ENCODE results near the gene C4orf50.

Gene C4orf50

GRCh38 chr4:5982156-5982973 lies 35.9 kb downstream of the C4orf50 start:
- H3K27me3 ChIP-seq (ENCODE audit: insufficient read depth, low read length, poor library complexity), result no peaks in the 10 kb centered on the region
- TF ChIP-seq CTCF (IDR thresholded peaks at IDR 0.05; ENCODE audit: borderline replicate concordance, extremely low read depth, low read length, poor library complexity, severe bottlenecking) (no peak), EZH2 (IDR thresholded peaks at IDR 0.05; ENCODE audit: borderline replicate concordance, low read depth, low read length, severe bottlenecking) (no peak)
- no peak overlapping the region for H3K4me2 ChIP-seq (ENCODE audit: insufficient read depth, low read length)
- ATAC-seq (ENCODE audit: insufficient read depth, low read depth) (no peak), DNase-seq (no peak)
- no peaks in the 10 kb centered on the region for H3K9me3 ChIP-seq (ENCODE audit: insufficient read depth, low read length, severe bottlenecking)
- H3K4me3 ChIP-seq (ENCODE audit: low read depth in 1 of 2, low read length in 2 of 2), result no peak overlapping the region
- H2AFZ ChIP-seq (ENCODE audit: low read depth, low read length), result no peak overlapping the region
- H3K27ac ChIP-seq (ENCODE audit: low read length), result no peak overlapping the region
- H4K20me1 ChIP-seq (ENCODE audit: insufficient read depth, low read length), result no peaks in the 10 kb centered on the region
- no peaks in the 10 kb centered on the region for H3K79me2 ChIP-seq (ENCODE audit: insufficient read depth, low read length)
- no peaks in the 10 kb centered on the region for H3K4me1 ChIP-seq (ENCODE audit: insufficient read depth, low read length)
- no peaks in the 10 kb centered on the region for H3K36me3 ChIP-seq (ENCODE audit: insufficient read depth, low read length)
- no peak overlapping the region for H3K9ac ChIP-seq (ENCODE audit: low read depth, low read length)

GRCh38 chr4:5980436-5981155 lies 37.6 kb downstream of the C4orf50 start:
- Histone ChIP-seq H4K20me1 (ENCODE audit: insufficient read depth, low read length) (no peaks in the 10 kb centered on the region), H3K36me3 (ENCODE audit: insufficient read depth, low read length) (no peaks in the 10 kb centered on the region), H3K4me3 (ENCODE audit: low read depth in 1 of 2, low read length in 2 of 2) (no peak overlapping the region), H3K4me1 (ENCODE audit: insufficient read depth, low read length) (no peaks in the 10 kb centered on the region), H3K27ac (ENCODE audit: low read length) (no peak overlapping the region), H3K9me3 (ENCODE audit: insufficient read depth, low read length, severe bottlenecking) (no peaks in the 10 kb centered on the region), H3K27me3 (ENCODE audit: insufficient read depth, low read length, poor library complexity) (no peaks in the 10 kb centered on the region), H3K4me2 (ENCODE audit: insufficient read depth, low read length) (no peak overlapping the region), H2AFZ (ENCODE audit: low read depth, low read length) (no peak overlapping the region), H3K79me2 (ENCODE audit: insufficient read depth, low read length) (no peaks in the 10 kb centered on the region), H3K9ac (ENCODE audit: low read depth, low read length) (no peak overlapping the region)
- TF ChIP-seq CTCF (IDR thresholded peaks at IDR 0.05; ENCODE audit: borderline replicate concordance, extremely low read depth, low read length, poor library complexity, severe bottlenecking) (no peak), EZH2 (IDR thresholded peaks at IDR 0.05; ENCODE audit: borderline replicate concordance, low read depth, low read length, severe bottlenecking) (no peak)
- DNase-seq, result no peak
- ATAC-seq (ENCODE audit: insufficient read depth, low read depth), result no peak

- H3K9ac ChIP-seq (ENCODE audit: low read depth, low read length), result no peak overlapping the region
- no peak overlapping the region for H3K4me2 ChIP-seq (ENCODE audit: insufficient read depth, low read length)
- H3K36me3 ChIP-seq (ENCODE audit: insufficient read depth, low read length), result no peaks in the 10 kb centered on the region
- no peaks in the 10 kb centered on the region for H4K20me1 ChIP-seq (ENCODE audit: insufficient read depth, low read length)
- no peaks in the 10 kb centered on the region for H3K27me3 ChIP-seq (ENCODE audit: insufficient read depth, low read length, poor library complexity)
- no peaks in the 10 kb centered on the region for H3K4me1 ChIP-seq (ENCODE audit: insufficient read depth, low read length)
- no peak overlapping the region for H3K27ac ChIP-seq (ENCODE audit: low read length)
- ATAC-seq (ENCODE audit: insufficient read depth, low read depth) (no peak), DNase-seq (no peak)
- no peaks in the 10 kb centered on the region for H3K79me2 ChIP-seq (ENCODE audit: insufficient read depth, low read length)
- H2AFZ ChIP-seq (ENCODE audit: low read depth, low read length), result no peak overlapping the region
- H3K9me3 ChIP-seq (ENCODE audit: insufficient read depth, low read length, severe bottlenecking), result no peaks in the 10 kb centered on the region
- TF ChIP-seq EZH2 (IDR thresholded peaks at IDR 0.05; ENCODE audit: borderline replicate concordance, low read depth, low read length, severe bottlenecking), result no peak
- TF ChIP-seq CTCF (IDR thresholded peaks at IDR 0.05; ENCODE audit: borderline replicate concordance, extremely low read depth, low read length, poor library complexity, severe bottlenecking), result peak; percentile 13
- H3K4me3 ChIP-seq (ENCODE audit: low read depth in 1 of 2, low read length in 2 of 2), result no peak overlapping the region
Measured at GRCh38 chr4:5979981-5980380, 38.2 kb downstream of the C4orf50 start.

Data from DND-41 (cell line).